HG03439 (cell line): Measurements from ENCODE around the gene S100A8.
"Not testable (repeated sequence)": the region's sequence is repeated elsewhere in the genome, so short reads cannot be mapped to it uniquely, and the experiment has no call there.

Source experiments
- ATAC-seq: cut with Tn5 transposase; IDR thresholded peaks from one replicate; pipeline ENCODE4 v1.9.1; 2021; ENCODE audit warnings: mild to moderate bottlenecking, moderate library complexity; ENCODE audit not compliant: unreplicated experiment

The S100A8 gene

DNA sequence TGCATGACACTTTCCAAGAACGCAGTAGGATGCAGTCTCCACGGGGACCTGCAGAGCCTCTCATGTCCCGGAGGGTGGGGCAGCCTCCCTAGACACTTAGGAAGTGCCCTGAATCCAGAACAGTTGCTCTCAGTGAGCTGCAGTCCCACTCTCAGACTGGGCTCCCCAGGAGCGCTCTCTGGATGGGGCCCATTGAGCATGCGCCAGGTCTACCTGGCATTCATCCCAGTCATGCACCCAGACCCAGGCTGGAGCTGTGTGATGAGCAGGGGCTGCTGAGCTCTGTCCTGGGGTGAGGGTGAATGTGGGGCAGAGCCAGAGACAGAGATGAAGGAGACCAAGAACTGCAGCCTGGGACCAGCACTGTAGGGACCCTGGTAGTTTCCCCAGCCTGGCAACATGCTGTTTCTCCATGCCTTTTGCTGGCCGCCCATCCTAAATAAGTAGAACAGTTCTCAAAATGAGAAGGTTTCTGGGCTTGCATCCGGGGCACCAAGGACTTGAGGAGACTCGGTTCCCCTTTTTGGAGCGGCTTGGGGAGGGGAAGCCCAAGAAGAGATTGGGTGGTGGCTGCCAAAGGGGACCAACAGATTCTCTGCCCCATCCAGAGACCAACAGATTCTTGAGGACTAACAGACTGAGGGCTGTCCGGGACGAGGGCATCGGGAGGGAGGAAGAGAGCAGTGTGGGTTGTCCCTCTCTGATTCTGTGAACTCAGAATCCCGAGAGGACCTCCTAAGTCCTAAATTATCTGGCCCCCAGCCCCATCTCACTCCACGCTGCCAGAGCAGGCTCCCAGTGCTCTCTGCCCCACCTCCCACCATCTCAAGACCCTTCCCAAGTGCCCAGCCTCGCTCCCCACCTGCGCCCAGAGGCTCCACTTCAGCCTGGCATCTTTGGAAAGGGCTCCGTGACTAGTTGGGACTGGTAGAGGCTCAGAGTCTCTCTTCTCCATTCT lies 41.2 kb downstream of the S100A8 start:
- no peak for ATAC-seq

DNA sequence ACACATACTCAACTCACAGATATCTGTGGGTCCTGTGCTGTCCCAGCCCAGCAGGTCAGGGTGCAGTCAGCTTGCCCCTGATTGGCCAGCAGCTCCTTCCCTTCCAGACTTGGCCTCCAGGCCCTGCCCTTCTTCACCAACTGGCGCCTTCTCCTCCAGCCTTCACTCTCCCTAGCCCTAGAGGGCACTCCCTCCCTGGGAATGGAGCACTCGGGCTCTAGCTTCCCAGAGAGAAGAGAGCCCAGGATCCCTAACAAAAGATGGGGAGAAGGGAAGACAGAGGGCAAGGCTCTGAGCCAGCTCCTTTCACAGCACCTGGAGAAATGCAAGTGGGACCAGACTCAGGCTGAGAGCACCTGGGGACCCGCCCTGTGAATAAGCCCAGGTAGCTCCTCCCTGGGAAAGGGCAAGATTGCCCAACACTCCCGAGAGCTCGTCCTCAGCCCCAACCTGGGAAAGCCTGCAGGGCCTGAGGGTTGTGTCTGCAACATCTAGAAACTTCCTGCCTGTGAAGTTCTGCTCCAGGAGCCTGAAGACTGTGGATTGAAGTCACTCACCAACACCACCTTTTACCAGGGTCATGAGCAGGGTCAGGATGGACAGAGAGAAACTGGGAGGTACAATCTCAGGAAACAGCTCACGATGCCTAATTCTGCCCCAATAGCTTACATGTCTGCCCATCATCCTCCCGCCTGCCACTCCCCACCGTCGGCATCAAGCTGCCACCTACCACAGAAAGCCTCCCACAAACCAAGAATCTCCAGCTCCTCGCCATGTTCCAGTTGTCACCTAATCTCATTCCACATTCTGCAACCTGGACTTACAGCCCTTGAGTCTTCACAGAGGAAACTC lies 42.1 kb downstream of the S100A8 start, which contains the start of gene PGLYRP4:
TSS of gene PGLYRP4 (minus strand) at position 331 of the 852 bp plus-strand sequence. CDS start 909 bp downstream, outside the sequence.
- no peak for ATAC-seq

DNA sequence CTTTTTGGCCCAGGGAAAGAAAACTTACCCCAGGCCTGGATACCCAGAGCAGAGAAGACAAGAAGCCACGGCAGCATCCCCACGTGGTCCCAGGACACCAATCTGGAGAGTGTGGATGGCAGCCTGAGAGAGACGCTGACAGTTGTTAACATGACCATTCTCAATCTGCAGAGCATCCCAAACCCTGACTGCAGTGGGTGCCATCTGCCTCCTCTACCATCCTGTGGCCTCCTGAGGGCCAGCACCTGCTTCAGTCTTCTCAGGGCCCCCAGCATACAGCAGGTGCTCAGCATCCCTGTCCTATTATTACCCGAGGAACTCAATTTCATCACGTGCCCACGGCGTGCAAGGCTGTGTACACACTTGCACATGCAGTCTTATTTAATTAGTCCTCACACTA lies 43.0 kb downstream of the S100A8 start:
- no peak for ATAC-seq

DNA sequence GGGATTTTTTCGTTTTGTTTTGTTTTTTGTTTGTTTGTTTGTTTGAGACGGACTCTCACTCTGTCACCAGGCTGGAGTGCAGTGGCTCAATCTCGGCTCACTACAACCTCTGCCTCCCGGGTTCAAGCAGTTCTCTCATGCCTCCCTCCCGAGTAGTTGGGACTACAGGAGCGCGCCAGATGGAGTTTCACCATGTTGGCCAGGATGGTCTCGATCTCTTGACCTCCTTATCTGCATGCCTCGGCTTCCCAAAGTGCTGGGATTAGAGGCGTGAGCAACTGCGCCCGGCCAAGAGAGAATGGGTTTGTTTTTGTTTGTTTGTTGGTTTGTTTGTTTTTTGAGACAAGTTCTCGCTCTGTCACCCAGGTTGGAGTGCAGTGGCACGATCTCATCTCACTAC lies 43.8 kb downstream of the S100A8 start:
- not testable (repeated sequence) for ATAC-seq

DNA sequence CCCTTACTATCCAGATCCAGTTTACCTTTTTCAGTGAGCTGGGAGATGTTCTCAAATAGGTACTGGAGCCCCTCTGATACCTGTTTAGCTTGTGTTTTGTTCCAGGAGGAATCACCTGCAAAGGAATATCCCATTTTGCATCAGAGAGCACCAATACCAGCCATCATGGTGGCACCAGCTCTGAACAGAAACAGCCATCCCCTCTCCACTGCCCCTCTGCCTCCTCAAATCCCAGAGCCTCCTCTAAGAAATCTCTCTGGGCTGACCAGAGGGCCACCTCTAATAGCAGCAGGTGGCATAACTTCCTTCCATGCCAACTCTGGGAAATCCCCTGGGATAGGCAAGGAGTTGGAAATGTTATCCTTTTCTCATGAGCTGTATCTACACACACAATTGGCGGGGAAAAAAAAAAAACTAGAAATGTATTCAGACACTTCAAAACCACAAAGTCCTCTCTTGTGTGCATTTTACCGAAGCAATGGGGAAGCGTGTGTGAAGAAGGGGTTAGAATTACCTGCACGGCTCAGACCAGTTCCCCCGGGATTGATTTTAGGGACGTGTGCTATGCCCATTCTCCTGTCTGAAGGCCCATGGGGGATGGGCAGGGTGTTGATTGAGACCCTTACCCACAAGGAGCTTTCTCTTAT lies 44.7 kb downstream of the S100A8 start:
- no peak for ATAC-seq

DNA sequence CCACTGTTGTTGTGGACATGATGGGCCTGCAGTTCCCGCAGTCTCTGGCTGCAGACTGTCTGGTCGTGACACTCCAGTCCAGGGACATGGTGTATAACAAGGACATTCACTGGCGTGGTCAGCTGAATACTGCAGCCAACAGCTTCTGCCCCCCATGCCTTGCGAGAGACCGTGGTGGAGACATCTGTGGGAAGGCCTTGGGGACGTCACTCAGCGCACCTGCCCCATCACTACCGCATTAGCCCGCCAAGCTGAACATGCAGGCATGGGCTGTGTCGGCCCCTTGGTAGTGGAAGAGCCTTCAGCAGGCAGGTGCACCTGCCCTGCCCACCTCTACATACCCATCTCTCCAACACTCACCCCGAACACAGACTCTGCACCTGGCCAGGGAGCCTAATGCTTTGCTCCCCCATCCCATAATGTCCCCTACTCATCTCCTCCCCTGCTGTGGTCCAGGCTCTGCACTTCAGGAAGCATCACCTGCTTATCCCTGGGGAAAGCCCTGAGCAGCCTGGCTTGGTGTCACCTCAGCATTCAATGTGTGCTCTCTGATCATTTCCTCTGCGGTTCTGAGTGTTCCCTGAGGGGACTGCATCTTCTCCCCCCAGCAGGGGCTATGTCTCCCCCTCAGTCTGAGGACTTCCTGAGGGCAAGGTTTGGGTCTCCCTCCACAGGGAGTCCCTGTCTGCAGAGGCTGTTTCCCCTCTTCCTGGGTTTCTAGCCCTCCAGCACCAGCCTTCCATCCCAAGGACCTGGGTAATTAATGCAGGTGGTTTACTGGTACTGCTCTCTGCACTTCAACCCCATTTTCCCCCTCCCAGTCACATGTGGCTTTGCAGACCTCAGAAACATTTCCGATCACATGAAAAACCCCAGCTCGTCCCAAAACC lies 45.4 kb downstream of the S100A8 start:
- no peak for ATAC-seq

DNA sequence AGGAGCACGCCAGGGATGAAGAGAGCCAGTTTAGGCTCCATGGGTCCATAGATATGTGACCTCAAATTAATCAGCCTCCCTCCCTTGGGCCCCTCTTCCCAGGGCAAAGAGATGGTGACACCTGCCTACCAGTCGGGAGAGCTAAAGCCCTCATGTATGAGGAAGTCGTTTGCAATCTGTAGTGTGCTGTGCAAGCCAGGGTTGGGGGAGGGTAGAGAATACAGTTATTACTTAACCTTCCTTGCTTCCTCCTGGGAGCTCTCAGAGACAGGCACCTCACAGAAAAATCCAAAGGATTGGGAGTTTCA lies 46.2 kb downstream of the S100A8 start:
- ATAC-seq, result no peak

DNA sequence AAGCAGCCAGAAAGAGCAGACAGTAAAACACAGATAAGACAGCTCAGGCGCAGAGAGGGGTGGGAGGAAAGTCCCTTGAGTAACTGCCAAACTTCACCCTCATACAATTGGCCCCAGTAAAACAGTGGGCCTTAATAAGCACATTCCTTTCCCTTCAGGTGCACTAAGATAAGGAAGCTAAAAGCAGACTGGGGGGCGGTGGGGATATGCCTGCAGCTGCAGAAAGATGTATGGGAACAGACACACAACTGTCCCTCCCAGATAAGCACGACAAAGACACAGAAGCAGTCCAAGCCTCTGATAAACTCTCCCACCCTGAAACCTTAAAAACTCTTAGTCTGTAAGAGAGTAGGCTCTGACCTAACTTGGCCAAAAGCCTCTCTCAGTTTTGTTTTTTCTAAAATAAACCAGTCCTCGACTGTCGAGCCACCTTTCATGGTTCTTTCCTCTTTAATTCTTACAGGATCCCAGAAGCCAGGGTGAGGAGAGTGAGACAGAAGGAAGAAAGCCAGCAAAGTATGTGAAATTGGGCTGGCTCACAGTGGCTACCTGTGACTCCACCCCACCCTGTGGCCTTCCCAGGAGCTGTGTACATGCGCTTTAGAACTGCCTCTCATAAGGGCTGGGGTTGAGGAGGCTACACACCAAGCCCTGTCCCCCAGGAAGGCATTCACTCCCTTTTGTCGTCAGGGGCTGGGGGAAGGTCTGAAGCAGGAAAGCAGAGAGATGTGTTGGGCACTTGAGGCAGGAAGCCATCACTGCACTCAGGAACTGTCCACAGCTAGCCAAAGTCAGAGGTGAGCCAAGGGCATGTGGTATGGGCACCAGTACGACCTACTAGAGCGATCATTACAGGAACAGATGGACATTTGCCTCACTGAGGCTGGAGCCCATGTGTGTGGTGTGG lies 46.8 kb downstream of the S100A8 start:
- no peak for ATAC-seq

DNA sequence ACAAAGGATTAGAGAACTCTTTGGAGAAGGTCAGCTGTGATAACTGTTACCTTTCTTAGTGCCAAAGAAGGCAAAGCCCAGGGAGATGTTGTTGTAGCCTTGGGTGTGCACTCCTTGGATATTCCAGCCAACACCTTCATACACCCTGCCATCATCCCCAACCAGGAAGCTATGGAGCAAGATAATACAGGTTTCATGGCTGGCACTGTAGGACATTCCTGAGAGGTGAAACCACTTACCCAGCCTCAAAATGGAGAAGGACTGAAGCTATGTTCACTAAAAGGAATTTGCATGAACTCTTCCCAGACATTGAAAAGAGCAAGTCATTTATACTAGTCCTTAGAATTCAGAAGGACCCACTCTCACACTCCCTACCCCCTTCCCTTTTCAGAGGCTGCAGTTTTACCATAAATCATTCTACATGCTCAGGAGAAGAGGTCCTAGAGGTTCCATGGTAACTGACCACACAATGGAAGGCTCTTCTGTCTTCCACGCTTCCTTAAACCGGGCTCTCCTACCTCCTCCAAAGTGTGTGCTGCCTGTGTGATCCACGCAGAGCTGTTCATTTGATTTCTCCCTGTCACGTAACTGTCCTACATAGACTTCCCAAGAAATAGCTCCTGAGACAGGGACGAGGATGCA lies 47.7 kb downstream of the S100A8 start:
- ATAC-seq, result no peak

DNA sequence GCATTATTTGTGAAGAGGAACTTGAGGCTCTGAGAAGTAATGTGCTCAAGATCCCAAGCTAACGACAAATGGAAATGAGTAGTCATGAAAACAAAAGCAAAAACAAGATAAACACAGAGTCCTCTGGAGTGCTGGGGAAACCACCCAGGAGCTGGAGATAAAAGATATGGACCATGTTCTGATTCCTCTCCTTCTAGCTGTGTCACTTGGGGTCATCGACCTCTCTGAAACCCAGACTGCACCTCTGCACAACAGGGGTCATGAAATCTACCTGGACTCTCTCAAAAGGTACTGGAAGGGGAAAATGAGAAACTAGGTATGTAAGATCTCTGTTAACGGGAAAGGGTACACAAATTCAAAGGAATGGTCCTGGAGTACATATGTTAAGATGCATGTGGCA lies 48.7 kb downstream of the S100A8 start:
- ATAC-seq, result no peak

DNA sequence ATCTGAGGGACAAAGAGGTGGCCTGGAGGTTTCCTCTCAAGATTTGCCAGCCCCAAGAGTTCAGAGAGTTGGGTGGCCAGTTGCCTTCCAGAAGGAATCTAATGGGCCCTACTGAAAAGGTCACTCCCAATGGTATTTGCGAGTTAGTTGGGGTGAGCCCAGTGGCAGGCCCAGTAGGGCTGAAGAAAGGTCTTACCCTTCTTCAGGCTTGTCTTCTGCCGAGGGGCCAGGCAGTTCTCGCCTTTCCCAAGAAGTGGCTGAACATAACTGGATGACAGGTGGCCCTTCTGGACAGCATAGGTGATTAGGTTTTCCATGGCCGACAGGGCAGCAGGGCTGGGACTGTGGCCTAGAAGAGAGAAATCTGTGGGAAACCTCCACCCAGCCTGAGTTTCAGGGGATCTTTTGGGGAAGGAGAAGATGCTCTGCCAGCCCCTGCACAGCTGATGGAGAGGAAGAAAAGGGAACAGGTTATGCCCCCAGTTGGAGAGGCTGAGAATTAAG lies 49.4 kb downstream of the S100A8 start:
- ATAC-seq, result no peak

DNA sequence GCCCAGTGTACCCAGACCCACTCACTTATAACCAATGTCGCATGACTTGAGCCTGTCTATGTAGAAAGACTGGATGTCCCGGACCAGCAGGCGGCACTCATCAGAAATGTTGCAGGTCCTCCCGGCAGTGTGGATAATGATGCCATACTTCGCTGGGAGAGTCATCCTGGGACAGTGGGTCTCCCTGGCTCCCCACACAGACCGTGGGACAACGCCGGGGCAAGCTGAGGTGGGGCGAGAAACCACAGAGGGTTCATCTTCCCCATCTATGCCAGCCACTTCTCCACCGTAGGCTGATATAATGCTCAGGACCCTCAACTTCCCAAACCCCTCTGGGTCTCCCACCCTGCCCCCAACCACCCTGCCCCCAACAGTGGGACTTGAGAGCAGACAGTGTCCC lies 50.5 kb downstream of the S100A8 start:
- ATAC-seq, result no peak
